GM11168 (cell line): ENCODE results near the gene TMEM132D.

Experiments
- in situ Hi-C: fragments of 300-500 bp; cut with MboI; formaldehyde crosslinking; loops from one replicate; pipeline ENCODE4 v1.12.0; 2022; ENCODE audit warnings: low sequenced_read_pairs; ENCODE audit not compliant: unreplicated experiment

Gene TMEM132D

DNA sequence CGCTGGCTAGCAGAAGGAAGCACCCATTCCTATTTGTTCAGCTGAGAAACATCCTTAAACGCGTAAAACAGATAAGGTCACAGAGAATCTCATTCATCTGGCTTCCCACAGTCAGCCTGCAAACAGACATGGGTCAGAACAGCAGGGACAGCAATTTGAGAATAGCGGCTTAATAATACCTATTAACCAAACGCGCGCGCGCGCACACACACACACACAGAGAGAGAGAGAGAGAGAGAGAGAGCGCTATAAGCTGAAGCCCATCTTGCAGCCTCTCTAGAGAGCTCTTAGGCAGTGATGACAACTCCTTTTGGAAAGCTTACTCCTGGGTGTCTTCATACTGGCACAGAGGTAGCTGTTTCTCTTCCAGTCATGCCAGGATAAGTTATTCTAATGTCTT is 26.4 kb downstream of the TMEM132D start:
- in situ Hi-C loops: no loop called here

DNA sequence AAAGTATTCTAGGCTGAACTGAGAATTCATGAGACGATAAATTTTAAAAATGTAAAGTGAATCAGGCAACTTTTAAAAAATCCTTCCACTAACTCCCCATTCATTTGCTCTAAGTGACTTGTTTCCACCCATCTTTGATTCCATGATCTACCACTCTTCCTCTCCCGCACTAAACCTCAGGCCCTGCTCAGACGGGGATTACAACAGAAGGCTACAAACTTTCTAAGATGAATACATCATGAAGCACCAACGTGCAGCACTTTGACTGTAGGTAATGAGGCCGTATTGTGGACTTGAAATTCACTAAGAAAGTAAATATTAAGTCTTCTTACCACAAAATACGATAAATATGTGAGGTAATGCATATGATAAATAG is 30.0 kb downstream of the TMEM132D start:
- in situ Hi-C loops: no loop called here

DNA sequence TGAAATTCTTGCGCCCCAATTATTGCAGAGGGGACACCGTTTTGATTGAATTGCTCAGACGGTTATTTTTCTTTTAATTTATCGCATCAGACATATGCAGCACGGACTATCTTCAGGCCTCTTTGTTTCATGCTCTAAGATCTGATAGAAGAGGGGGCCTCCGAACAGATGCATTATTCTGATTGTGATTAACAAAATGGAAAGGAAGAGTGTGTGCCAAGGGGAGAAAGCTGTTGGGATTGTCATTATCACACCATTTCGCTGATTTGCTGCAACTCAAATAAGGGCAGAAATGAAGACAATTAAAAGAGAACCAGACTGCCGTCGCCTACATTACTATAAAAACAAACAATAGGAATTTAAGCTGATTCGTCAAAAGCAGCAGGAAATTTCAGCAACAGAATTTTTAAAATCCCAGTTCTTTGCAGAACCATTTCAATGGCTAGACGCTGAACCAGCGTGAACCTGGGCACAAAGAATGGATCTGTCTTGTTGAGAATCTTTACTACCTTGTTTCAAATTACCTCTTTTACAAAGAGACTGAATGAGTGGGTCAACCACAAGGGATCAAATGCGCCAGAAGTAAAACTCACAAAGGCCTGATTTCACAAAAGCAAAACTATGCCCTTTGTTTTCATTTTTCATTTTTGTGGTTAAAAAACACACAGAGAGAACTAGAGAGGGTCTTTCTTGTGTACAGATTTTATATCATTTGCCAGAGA is 30.6 kb downstream of the TMEM132D start:
- in situ Hi-C loops: no loop called here

DNA sequence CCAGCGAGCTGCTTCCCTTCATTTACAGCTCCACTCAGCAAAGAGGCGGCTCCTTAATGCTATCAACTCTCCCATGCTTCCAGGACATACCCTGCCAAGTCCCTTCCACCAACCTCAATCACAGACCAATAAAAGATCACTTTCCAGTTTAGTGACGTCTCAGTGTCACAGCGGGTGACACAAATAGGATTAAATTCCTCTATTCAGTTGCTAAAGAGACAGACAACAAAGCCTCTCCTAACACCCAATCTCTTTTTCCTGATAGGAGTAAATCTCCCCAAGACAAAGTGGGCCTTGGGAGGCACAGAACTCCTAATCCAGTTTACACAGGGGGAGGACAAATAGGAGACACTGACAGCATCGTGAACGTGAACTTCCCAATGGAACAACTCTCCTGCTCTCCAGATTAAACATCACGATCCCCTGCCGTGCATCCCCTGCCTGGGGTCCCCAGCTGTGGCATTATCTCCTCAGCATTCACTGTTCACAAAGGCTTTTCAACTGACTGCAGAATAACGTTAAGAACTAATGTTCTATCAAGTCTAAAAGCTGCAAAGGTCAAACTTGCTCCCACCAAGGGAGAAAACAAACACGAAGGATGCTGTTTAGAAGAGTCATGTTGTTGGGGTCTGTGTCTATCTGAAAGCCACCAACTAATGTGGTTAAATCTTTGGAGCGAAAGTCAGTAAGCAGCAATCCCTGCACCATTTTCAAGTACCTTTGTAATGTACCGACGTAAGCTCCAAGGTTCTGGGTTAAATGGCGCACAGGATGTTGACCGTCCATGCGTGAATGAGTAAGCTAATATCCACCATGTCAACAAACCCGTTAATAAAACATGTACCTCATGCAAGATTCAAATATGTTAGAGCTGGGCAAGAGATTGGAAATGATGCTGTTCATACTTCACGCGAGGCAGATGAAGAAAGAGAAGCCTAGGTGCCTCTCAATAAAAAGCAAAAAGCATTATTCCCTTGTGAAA is 31.5 kb downstream of the TMEM132D start:
- in situ Hi-C loops: no loop called here

DNA sequence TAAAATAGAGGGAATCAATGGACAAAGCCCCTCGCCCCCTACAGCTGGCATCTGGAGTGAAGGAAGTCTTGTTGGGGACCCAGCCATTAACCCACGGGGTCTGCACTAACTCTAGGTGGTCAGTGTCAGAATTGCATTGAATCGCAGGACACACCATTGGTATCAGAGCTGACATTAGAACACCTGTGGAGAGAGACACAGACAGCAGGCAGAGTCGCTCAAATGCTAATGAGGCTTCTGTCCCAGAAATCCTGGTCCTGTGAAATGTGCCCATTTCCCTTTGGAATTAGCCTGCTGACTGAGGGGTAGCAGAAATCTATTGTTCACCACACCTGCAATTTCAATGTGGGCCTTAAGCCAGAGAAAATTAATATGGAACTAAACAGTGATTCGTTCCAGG is 33.0 kb downstream of the TMEM132D start:
- in situ Hi-C loops: no loop called here

DNA sequence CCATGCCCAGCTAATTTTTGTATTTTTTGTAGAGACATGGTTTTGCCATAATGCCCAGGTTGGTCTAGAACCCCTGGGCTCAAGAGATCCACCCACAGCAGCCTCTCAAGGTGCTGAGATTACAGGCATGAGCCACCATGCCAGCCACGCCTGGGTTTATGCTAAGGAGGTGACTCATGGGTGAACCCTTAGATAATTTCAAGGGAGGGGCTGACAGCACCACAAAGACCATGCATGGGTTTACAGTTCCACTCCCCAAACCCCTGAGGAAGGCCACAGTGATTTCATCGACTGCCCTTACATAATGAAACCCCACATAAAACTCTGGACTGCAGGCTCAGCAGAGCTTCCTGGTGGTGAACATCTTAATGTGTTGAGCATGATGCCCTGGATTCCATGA is 33.7 kb downstream of the TMEM132D start:
- in situ Hi-C loops: no loop called here

DNA sequence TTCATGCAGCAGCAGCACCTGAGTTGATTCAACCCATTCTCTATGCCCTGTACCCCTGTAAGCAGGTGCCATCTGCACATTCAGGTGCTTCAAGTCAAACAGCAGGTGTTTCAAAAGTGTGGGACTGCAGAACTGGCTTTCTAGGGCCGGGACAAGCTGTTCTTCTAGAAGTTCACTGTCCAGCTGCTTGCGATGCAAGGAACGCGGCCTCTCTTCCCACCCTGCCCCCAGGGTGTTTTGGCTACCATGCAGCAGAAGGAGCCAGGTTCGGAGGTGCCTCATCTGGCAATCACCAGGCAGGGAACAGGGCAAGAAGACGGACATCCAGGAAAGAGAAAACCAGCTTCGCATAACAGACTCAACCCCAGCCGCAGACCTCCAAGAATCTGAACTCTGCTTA is 35.2 kb downstream of the TMEM132D start:
- in situ Hi-C loops: no loop called here

DNA sequence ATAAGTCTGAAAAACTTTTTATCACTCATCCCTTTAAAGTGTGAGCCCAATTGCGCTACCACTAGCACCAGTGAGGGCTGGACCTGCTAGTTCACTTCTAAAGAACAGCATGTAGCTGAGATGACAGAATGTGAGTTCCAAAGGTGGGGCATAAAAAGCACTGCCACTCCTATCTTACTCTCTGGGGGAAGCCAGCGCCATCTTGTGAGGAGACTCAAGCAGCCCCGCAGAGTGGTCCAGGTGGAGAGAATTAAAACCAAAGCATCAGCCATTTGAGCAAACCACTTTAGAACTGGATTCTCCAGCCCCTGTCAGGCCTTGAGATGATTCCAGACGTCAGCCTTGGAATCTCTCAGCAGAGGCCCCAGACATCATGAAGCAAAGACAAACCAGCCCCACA is 39.9 kb downstream of the TMEM132D start:
- in situ Hi-C loops: no loop called here

DNA sequence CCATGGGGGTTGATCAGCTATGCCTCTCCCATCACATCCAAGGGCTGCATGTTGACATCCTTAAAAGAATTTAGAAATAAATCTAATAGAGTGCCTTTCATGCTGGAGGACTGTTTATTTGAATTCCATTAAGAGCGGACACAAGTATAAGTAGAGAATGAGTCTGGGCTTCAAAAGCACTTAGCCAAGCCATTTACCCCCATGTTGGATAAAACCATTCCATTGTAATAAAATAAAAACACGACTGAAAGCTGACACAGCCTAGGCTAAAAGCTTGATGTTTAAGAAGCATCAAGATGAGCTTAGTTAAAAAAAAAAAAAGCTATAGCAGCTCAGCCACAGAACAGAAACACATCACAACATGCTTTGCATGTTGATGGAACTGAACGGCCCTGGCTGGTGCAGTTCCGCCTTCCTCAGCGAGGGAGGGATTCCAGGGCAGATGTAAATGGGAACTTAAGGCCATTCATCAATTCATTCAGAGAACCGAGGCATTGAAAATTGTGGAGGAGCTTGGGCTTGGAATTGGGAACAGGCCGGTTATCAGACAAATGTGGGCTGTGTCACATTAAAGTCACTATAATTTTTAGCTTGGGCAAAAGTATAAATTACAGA is 41.2 kb downstream of the TMEM132D start:
- in situ Hi-C loops: no loop called here

DNA sequence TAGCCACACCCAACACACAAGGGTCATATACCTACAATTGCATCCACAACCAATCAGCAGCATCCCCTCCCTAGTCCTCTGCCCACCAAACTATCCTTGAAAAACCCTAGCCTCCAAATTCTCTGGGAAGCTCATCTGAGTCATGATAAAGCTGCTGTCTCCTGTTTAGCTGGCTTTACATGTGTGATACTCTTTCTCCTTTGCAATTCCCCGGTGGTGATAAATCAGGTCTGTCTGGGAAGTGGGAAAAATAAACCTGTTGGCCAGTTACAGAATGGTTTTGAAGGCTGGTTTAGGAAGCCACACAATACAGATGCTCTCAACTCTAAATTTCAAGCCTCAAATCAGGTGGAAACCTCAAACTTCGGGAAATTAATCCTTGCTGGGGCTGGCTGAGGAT is 41.9 kb downstream of the TMEM132D start:
- in situ Hi-C loops: no loop called here

DNA sequence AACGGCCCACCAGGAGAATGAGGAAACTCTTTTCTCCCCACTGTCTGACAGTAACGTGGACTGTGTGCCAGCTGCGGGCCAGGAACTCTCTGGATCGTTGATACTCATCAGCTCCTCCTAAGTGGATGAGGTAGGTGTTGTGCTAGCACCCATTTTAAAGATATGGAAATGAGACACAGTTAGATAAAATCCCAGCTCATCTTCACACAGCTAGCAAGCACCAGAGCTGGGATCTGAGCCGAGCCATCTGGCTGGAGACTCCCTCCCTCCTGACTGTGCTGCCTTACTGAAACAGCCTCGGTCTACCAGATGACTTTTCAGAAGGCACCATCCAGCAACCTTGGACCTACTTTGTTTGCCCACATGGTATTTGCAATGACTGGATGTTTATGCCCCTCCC is 49.2 kb downstream of the TMEM132D start:
- in situ Hi-C loops: no loop called here

DNA sequence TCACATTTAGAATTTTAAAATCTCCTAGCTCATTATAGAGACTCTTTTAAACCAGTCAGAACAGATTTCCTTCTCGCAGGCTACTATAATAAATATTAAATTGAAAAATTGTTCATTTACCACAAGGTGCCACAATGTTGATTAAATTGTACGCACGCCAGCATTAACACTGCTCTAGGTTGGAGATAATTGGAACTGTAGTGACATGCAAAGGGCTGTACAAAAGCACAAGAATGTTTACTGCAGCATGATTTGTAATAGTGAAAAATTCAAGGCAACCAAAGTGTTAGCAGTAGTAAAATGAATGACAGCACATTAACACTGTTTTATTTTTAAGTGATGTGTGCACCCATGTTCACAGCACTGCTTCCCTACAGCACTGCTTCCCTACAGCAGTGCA is 52.5 kb downstream of the TMEM132D start:
- in situ Hi-C loops: no loop called here

DNA sequence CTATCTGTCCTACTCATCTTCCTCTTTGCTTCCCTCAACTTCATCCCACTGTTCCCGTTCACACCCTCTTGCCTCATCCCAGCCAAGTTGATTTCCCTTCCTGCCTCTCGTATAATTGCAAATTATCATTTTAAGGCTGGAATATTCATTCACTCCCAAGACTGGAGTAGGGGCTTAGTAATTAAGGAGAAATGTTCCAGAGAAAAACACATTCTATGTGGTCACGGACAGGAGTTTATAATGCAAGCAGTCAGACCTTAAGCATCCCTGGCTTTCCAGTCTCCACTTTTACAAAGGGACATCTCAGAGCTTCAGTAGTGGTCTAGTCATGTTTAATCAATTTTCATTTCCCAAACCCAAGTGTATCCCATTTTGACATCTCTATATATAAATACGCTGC is 54.9 kb downstream of the TMEM132D start:
- in situ Hi-C loops: no loop called here

DNA sequence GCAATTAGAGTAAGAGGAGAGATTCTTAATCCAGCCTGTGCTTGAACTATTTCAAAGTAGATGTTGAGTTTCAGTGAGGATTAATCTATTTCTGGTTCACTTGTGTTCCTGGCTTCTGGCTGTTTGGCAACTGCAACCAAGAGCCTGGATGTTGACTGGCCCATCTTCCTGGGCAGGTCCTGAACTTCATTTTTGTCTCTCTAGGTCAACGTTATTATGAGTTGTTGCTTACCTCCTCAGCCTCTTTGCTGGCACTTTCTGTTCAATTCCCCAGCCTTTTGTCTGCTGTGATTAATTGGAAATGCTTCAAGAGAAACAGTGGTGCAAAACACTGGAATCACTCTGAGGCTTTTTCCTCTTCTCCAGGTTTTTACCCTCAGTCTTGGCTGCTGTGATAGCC is 56.8 kb downstream of the TMEM132D start:
- in situ Hi-C loops: no loop called here

DNA sequence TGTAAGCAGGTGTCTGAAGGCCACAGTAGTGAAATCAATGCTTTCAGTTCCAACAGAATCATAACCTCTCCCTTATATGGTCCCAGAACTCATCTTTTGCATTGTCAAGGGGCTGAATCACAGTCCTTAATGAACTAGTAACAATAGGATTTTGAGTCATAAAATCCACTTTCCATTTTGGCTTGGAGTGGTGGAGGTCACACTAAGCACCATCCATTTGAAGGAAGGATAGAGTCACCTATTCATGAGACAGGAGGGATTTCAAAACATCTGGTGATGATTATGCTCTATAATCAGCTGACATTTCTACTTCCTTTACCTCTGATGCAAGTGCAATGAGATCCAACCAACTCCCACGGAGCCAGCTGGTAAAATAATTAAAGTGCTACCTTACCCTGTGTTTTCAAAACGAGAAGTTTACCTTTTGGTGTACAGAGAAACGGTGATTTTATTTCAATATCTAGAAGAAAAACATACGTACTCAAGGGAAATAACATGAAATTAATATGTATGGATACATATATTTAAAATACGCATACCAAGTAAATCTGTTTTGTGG is 59.1 kb downstream of the TMEM132D start:
- in situ Hi-C loops: no loop called here

DNA sequence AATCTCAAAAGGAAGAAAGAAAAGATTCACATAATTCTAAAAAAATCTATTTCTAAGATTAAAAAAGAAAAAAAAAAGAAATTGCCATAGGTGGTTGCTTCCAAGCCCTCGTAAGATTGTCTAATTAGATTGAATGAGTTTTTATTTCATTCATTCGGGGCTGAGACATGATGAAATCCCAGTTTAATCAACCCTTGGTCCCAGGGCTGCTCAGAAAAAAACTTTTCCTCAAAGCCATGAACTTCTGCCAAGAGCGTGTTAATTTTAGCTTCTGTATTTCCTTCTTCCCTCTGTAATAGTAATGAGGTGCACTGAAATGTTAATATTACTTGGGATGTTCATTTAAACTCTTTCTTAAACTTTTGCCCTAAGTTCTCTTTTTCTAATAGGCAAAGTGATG is 62.6 kb downstream of the TMEM132D start:
- in situ Hi-C loops: no loop called here

DNA sequence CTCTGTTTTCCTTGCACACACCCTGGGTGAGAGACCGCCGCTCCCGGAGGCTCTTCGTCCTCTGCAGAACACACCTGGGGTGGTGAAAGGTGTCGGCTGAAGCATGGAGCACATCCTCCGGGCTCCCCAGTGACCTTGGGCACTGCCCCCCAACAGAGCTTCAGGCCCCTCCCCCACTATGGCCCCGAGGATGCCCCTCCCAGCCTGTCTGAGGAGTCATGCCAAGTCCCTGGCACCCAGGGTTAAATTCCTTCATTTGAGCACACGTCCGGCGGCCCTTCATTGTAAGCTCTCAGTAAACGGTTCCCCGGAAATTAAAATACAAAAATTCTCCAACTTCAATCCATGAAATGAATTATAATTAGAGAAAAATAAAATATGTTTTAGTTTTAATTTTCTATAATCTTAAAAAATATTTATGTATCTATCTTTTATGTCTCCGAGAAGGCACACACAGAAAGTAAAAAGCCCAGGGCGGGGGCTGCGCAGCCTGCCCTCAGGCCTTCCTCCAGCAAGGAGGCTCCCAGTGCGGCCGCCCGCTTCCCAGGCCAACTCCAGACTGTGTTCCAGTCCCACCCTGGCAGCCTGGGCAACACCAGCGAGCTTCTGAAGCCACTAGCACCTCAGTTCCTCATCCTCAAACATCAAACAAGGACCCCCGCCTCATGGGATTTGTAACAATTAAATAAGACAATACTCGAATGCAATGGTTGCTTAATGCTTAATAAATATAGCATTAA is 63.5 kb downstream of the TMEM132D start:
- in situ Hi-C loops: no loop called here

DNA sequence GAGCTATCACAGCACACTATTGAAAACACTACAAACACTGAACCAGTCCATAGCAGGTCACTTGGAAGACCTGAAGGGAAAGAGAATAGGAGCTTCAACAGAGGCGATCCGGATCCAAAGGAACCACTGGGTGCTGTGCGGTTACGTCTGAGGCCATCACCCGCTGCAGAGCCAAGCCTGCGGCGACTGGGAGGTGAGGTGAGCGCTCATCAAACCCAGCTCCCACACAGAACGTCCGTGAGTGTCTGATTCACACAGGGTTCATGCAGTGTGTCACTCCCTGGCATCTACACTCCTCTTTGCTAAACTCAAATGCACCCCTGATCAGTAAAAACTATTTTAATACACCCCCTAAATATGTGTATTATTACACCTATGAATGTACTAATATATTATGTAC is 64.1 kb downstream of the TMEM132D start:
- in situ Hi-C loops: no loop called here

DNA sequence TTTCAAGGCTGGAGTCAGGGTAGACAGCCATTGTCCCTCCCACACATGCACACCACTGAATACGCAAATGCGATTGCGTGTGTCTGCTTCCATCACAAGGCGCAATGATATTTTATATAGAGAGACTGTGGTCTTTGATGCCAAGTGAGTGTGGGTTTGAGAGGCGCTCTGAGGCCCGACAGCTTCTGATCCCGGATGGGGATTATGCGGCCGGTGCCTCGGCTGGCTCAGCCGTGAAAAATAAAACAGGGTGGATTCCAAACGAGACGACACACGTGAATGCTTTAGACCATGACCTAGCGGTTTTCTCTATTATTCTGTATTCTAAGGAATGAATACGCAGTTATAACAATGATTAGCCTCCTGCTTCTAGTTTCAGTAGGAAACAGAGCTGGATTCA is 72.5 kb downstream of the TMEM132D start:
- in situ Hi-C loops: no loop called here

DNA sequence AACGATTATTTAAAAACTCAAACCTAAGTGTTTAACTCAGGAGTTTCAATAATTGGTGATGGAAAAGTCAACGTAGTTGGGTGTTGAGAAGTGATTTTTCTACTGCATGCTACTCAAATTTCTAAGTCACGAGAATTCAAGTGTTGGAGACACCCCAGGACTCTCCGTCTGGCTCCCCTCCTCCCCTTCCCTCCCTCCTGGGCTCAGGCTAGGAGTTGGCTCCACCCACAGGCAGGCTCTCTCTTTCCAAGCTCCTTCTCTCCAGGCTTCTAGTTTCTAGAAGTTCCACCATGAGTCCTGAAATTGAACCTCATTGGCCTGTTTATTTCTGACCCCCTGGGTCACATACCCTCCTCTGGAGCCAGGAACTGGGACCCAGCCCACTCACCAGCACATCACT is 73.0 kb downstream of the TMEM132D start:
- in situ Hi-C loops: no loop called here
